ENCODE data around the gene GPR142.

GPR142 gene

DNA sequence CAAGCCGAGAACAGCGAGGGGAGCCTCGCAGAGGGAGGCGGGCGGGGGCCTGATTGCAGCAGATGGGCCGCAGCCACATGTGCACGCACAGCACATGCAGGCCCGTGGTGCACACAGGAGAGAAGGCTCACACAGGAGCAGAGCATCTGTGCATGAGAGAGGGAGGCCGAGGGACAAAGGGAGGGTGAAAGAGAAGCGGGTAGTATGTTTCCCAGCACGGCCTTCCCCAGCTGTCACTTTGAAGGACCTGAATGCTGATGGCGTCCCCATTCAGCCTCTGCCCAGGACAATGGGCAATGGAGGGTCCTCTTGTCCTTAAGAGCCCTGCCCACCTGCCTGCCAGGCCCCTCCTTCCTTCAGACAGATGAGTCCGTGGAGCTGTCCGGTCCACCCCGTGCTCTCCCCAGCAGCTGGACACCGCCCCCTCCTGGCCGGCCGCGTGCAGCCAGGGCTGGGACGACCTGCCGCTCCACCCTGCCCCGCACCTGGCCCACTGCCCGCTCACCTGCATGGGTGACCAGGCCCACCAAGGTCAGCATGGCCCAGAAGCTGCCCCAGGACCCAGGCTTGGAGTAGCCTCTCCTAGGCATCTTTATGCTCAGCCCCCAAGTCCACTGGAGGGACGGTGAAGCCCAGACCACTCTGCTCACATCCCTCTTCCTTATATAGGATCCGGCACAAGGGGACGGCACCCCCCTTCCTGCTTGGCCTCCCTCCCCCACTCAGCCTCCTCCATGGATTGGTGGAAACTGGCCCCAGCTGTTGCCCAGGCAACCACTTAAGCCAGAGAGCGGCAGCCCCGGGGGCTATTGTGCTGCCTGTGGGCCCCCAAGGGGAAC is 5.9 kb upstream of the GPR142 start, which contains the start of gene BTBD17 (continued):
- TF ChIP-seq, protein P1, sequence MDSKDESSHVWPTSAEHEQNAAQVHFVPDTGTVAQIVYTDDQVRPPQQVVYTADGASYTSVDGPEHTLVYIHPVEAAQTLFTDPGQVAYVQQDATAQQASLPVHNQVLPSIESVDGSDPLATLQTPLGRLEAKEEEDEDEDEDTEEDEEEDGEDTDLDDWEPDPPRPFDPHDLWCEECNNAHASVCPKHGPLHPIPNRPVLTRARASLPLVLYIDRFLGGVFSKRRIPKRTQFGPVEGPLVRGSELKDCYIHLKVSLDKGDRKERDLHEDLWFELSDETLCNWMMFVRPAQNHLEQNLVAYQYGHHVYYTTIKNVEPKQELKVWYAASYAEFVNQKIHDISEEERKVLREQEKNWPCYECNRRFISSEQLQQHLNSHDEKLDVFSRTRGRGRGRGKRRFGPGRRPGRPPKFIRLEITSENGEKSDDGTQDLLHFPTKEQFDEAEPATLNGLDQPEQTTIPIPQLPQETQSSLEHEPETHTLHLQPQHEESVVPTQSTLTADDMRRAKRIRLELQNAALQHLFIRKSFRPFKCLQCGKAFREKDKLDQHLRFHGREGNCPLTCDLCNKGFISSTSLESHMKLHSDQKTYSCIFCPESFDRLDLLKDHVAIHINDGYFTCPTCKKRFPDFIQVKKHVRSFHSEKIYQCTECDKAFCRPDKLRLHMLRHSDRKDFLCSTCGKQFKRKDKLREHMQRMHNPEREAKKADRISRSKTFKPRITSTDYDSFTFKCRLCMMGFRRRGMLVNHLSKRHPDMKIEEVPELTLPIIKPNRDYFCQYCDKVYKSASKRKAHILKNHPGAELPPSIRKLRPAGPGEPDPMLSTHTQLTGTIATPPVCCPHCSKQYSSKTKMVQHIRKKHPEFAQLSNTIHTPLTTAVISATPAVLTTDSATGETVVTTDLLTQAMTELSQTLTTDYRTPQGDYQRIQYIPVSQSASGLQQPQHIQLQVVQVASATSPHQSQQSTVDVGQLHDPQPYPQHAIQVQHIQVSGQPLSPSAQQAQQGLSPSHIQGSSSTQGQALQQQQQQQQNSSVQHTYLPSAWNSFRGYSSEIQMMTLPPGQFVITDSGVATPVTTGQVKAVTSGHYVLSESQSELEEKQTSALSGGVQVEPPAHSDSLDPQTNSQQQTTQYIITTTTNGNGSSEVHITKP (tag by site-specific recombination; IDR thresholded peaks at IDR 0.05) = peak; percentile 29; the same call in 1 of the 2 replicates
- TF ChIP-seq GLI4 (tag by site-specific recombination; IDR thresholded peaks at IDR 0.05) (no peak), ZIC2 (tag by site-specific recombination; IDR thresholded peaks at IDR 0.05) (no peak), ZNF768 (tag by site-specific recombination; IDR thresholded peaks at IDR 0.05) (no peak), SP3 (tag by site-specific recombination; IDR thresholded peaks at IDR 0.05) (no peak)
- TF ChIP-seq, protein P2, sequence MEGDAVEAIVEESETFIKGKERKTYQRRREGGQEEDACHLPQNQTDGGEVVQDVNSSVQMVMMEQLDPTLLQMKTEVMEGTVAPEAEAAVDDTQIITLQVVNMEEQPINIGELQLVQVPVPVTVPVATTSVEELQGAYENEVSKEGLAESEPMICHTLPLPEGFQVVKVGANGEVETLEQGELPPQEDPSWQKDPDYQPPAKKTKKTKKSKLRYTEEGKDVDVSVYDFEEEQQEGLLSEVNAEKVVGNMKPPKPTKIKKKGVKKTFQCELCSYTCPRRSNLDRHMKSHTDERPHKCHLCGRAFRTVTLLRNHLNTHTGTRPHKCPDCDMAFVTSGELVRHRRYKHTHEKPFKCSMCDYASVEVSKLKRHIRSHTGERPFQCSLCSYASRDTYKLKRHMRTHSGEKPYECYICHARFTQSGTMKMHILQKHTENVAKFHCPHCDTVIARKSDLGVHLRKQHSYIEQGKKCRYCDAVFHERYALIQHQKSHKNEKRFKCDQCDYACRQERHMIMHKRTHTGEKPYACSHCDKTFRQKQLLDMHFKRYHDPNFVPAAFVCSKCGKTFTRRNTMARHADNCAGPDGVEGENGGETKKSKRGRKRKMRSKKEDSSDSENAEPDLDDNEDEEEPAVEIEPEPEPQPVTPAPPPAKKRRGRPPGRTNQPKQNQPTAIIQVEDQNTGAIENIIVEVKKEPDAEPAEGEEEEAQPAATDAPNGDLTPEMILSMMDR (tag by site-specific recombination; IDR thresholded peaks at IDR 0.05) = peak; percentile 79

DNA sequence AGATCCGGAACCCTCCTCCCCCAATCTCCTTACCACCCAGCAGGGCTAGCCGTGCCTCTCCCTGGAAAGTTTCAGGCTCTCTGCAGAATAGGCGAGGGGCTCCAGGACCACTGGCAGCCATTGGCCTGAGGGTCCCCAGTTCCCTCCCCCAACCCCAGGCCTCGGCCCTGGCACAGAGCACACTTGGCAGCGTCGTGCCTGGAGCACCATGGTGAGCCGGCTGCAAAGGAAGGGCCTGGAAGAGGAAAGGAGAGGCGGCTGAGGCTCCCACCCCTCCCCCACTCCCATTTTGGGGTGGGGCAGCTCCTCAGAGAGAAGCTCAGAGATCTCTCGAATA is 5.3 kb upstream of the GPR142 start:
- H3K27ac ChIP-seq (ENCODE audit: extremely low read depth, low read depth, low read length) = no peak overlapping the region
- ChIA-PET CTCF (interaction anchor here (1.1 to 7.0 kb wide), 11 partner anchors 10 to 163 kb away, joined by 3 to 104 read pairs (median 7); no protein-coding TSS in a partner anchor), POLR2A (interaction anchor here (1.0 to 1.4 kb wide), 3 partner anchors 17 to 159 kb away, joined by 3 to 5 read pairs (median 5); partner anchors contain the start of gene RPL38)
- TF ChIP-seq BCL11A (tag by site-specific recombination; IDR thresholded peaks at IDR 0.05; ENCODE audit: low read depth) = no peak
- TF ChIP-seq, protein P3, sequence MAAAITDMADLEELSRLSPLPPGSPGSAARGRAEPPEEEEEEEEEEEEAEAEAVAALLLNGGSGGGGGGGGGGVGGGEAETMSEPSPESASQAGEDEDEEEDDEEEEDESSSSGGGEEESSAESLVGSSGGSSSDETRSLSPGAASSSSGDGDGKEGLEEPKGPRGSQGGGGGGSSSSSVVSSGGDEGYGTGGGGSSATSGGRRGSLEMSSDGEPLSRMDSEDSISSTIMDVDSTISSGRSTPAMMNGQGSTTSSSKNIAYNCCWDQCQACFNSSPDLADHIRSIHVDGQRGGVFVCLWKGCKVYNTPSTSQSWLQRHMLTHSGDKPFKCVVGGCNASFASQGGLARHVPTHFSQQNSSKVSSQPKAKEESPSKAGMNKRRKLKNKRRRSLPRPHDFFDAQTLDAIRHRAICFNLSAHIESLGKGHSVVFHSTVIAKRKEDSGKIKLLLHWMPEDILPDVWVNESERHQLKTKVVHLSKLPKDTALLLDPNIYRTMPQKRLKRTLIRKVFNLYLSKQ (tag by site-specific recombination; IDR thresholded peaks at IDR 0.05; ENCODE audit: borderline replicate concordance) = no peak
- no peak for TF ChIP-seq ZNF629 (tag by site-specific recombination; IDR thresholded peaks at IDR 0.05)
- no peak for TF ChIP-seq ZNF350 (tag by site-specific recombination; IDR thresholded peaks at IDR 0.05)
- TF ChIP-seq, protein P4, sequence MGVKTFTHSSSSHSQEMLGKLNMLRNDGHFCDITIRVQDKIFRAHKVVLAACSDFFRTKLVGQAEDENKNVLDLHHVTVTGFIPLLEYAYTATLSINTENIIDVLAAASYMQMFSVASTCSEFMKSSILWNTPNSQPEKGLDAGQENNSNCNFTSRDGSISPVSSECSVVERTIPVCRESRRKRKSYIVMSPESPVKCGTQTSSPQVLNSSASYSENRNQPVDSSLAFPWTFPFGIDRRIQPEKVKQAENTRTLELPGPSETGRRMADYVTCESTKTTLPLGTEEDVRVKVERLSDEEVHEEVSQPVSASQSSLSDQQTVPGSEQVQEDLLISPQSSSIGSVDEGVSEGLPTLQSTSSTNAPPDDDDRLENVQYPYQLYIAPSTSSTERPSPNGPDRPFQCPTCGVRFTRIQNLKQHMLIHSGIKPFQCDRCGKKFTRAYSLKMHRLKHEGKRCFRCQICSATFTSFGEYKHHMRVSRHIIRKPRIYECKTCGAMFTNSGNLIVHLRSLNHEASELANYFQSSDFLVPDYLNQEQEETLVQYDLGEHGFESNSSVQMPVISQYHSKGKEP (tag by site-specific recombination; IDR thresholded peaks at IDR 0.05) = no peak
- TF ChIP-seq ZNF426 (tag by site-specific recombination; IDR thresholded peaks at IDR 0.05) = no peak
- no peak for TF ChIP-seq ZNF16 (tag by site-specific recombination; IDR thresholded peaks at IDR 0.05; ENCODE audit: low read depth)
- TF ChIP-seq ZNF510 (tag by site-specific recombination; IDR thresholded peaks at IDR 0.05; ENCODE audit: insufficient replicate concordance) = no peak
- no peak for TF ChIP-seq ZNF155 (tag by site-specific recombination; IDR thresholded peaks at IDR 0.05)
- no peak for TF ChIP-seq OVOL3 (tag by site-specific recombination; IDR thresholded peaks at IDR 0.05)
- no peak for TF ChIP-seq SP3 (tag by site-specific recombination; IDR thresholded peaks at IDR 0.05)
- no peak for TF ChIP-seq KLF8 (tag by site-specific recombination; IDR thresholded peaks at IDR 0.05)
- no peak for TF ChIP-seq ZFP3 (tag by site-specific recombination; IDR thresholded peaks at IDR 0.05; ENCODE audit: low read depth)
- TF ChIP-seq ZNF341 (tag by site-specific recombination; IDR thresholded peaks at IDR 0.05; ENCODE audit: low read depth) = no peak
- H3K36me3 ChIP-seq (ENCODE audit: control insufficient read depth in 2 of 2, insufficient read depth in 1 of 2, low read length in 2 of 2) = no peaks in the 10 kb centered on the region
- H3K4me3 ChIP-seq (ENCODE audit: low read depth, low read length) = no peak overlapping the region
- no peaks in the 10 kb centered on the region for H3K9me3 ChIP-seq (ENCODE audit: control insufficient read depth, insufficient read depth, low read depth, low read length)
- H3K4me1 ChIP-seq (ENCODE audit: control insufficient read depth, insufficient read depth, low read length) = no peaks in the 10 kb centered on the region
